H1 (cell line): ENCODE measurements around the gene MSTN. TPM values are rescaled to one million over a fixed set of nuclear protein-coding genes. Genes with fewer than 3 reads are reported as not detected.

Experiments
- CTCF ChIA-PET: fragments of 300-600 bp; sonication (Branson Sonifier 250); formaldehyde crosslinking; loops from one replicate; lab custom pipeline; 2021; ENCODE audit not compliant: partially characterized antibody; lab: Charles Lee
- POLR2A ChIA-PET: fragments of 300-600 bp; sonication (Branson Sonifier 250); formaldehyde crosslinking; loops from one replicate; lab custom pipeline; 2021; ENCODE audit warnings: inconsistent platforms; ENCODE audit not compliant: partially characterized antibody; lab: Charles Lee
- DNase-seq, 2 experiments: peaks; one replicate each; pipeline versions ENCODE4 v3.0.0 to v3.0.0-alpha.2; 2010 to 2022; ENCODE audit warnings: low spot score in 2 of 2, low read depth in 1 of 2, mixed read lengths in 1 of 2
- FAIRE-seq: peaks from 2 replicates; lab custom pipeline; 2011; peaks lifted over from hg19 to GRCh38; lab: Jason Lieb, UNC
- H2AFZ ChIP-seq: 2 replicates; pipeline ENCODE4 v1.8.1; 2012; ENCODE audit warnings: low read length, inconsistent platforms
- H2AK5ac ChIP-seq: 2 replicates; pipeline ENCODE4 v1.6.1; 2013; ENCODE audit warnings: low read depth, low read length
- H2BK120ac ChIP-seq: replicated peaks from 2 replicates; pipeline ENCODE3; 2013; ENCODE audit warnings: low read depth, low read length, inconsistent platforms
- H2BK12ac ChIP-seq: 2 replicates; pipeline ENCODE4 v1.6.1; 2013; ENCODE audit warnings: low read depth, low read length
- H2BK15ac ChIP-seq: 2 replicates; pipeline ENCODE4 v1.6.1; 2013; ENCODE audit warnings: low read length
- H2BK20ac ChIP-seq: 2 replicates; pipeline ENCODE4 v1.6.1; 2013; ENCODE audit warnings: low read length
- H2BK5ac ChIP-seq: 2 replicates; pipeline ENCODE4 v1.6.1; 2013; ENCODE audit warnings: low read depth, low read length
- H3K14ac ChIP-seq: 2 replicates; pipeline ENCODE4 v1.6.1; 2013; ENCODE audit warnings: inconsistent platforms; ENCODE audit not compliant: insufficient read length
- H3K18ac ChIP-seq: 2 replicates; pipeline ENCODE4 v1.6.1; 2013; ENCODE audit warnings: low read length; ENCODE audit errors: extremely low read depth
- H3K23ac ChIP-seq: 2 replicates; pipeline ENCODE4 v1.6.1; 2013; ENCODE audit warnings: inconsistent platforms; ENCODE audit not compliant: insufficient read length
- H3K23me2 ChIP-seq: 2 replicates; pipeline ENCODE4 v1.6.1; 2013; ENCODE audit warnings: low read depth, low read length
- H3K27ac ChIP-seq: 2 replicates; pipeline ENCODE4 v1.6.1; 2011; ENCODE audit warnings: low read depth, low read length, inconsistent platforms
- H3K27me3 ChIP-seq, 4 experiments: replicated peaks in 1 of 4; 1 replicate in 1 of 4; 2 replicates in 3 of 4; pipeline versions ENCODE4 v1.6.1 to v1.8.1; 2011 to 2013; ENCODE audit warnings: low read length in 3 of 4, mild to moderate bottlenecking in 3 of 4, inconsistent platforms in 2 of 4, mixed read lengths in 2 of 4, moderate library complexity in 1 of 4; ENCODE audit not compliant: control insufficient read depth in 3 of 4, insufficient read depth in 3 of 4; ENCODE audit errors: extremely low read depth in 1 of 4
- H3K36me3 ChIP-seq, 4 experiments: 2 replicates each; pipeline versions ENCODE4 v1.6.1 to v1.8.1; 2011 to 2013; ENCODE audit warnings: mild to moderate bottlenecking in 4 of 4, low read length in 3 of 4, moderate library complexity in 2 of 4, control low read depth in 1 of 4, inconsistent platforms in 1 of 4; ENCODE audit not compliant: insufficient read depth in 4 of 4, control insufficient read depth in 2 of 4
- H3K4ac ChIP-seq: replicated peaks from 2 replicates; pipeline ENCODE3; 2013; ENCODE audit warnings: low read length, low read depth, mixed read lengths, inconsistent platforms; ENCODE audit not compliant: insufficient read length
- H3K4me1 ChIP-seq, 4 experiments: replicated peaks in 1 of 4; 1 replicate in 1 of 4; 2 replicates in 3 of 4; pipeline versions ENCODE4 v1.6.1 to v1.8.1; 2011 to 2013; ENCODE audit warnings: low read length in 3 of 4, inconsistent platforms in 2 of 4, mixed read lengths in 1 of 4; ENCODE audit not compliant: insufficient read depth in 4 of 4, control insufficient read depth in 3 of 4
- H3K4me2 ChIP-seq, 2 experiments: 2 replicates each; pipeline versions ENCODE4 v1.6.1 to v1.8.1; 2011 to 2013; ENCODE audit warnings: low read depth in 2 of 2, low read length in 2 of 2, control low read depth in 1 of 2, inconsistent platforms in 1 of 2, mild to moderate bottlenecking in 1 of 2; ENCODE audit not compliant: insufficient read depth in 1 of 2
- H3K4me3 ChIP-seq, 4 experiments: fragments of 200-600, 300-600 bp in 1 of 4; sonication (generic), shearing (Covaris generic), sonication (Bioruptor Twin) in 1 of 4; 2 replicates each; pipeline versions ENCODE4 v1.5.1 to v1.8.1; 2011 to 2016; ENCODE audit warnings: low read length in 4 of 4, low read depth in 3 of 4, control low read depth in 2 of 4, inconsistent platforms in 2 of 4, mild to moderate bottlenecking in 2 of 4, mixed read lengths in 1 of 4, moderate library complexity in 1 of 4; ENCODE audit not compliant: insufficient read depth in 2 of 4; ENCODE audit errors: extremely low read depth in 1 of 4
- H3K56ac ChIP-seq: replicated peaks from 2 replicates; pipeline ENCODE3; 2013; ENCODE audit warnings: low read depth, mild to moderate bottlenecking, mixed read lengths, low read length, inconsistent platforms; ENCODE audit not compliant: insufficient read length
- H3K79me1 ChIP-seq: 2 replicates; pipeline ENCODE4 v1.6.1; 2013; ENCODE audit warnings: low read depth, low read length, control low read depth
- H3K79me2 ChIP-seq, 2 experiments: 2 replicates each; pipeline versions ENCODE4 v1.6.1 to v1.8.1; 2012 to 2013; ENCODE audit warnings: low read length in 2 of 2, mild to moderate bottlenecking in 2 of 2, inconsistent platforms in 1 of 2; ENCODE audit not compliant: insufficient read depth in 2 of 2, control insufficient read depth in 1 of 2
- H3K9ac ChIP-seq, 4 experiments: replicated peaks in 1 of 4; 1 replicate in 1 of 4; 2 replicates in 3 of 4; pipeline versions ENCODE4 v1.6.1 to v1.8.1; 2011 to 2013; ENCODE audit warnings: low read depth in 3 of 4, low read length in 3 of 4, control low read depth in 2 of 4, mild to moderate bottlenecking in 2 of 4, moderate library complexity in 2 of 4, inconsistent platforms in 1 of 4; ENCODE audit errors: extremely low read depth in 1 of 4
- H3K9me3 ChIP-seq, 2 experiments: 2 replicates each; pipeline versions ENCODE4 v1.6.1 to v1.8.1; 2012 to 2013; ENCODE audit warnings: mild to moderate bottlenecking in 2 of 2, moderate library complexity in 2 of 2, control low read depth in 1 of 2, inconsistent platforms in 1 of 2, low read depth in 1 of 2, low read length in 1 of 2, mixed read lengths in 1 of 2; ENCODE audit not compliant: insufficient read depth in 2 of 2
- H4K20me1 ChIP-seq, 2 experiments: replicated peaks in 1 of 2; 2 replicates each; pipeline versions ENCODE3 to v1.8.1; 2011 to 2013; ENCODE audit warnings: inconsistent platforms in 2 of 2, low read length in 2 of 2, mild to moderate bottlenecking in 1 of 2; ENCODE audit not compliant: insufficient read depth in 2 of 2, control insufficient read depth in 1 of 2
- H4K5ac ChIP-seq: 2 replicates; pipeline ENCODE4 v1.6.1; 2013; ENCODE audit warnings: low read length, low read depth, mixed read lengths, inconsistent platforms; ENCODE audit not compliant: insufficient read length
- H4K8ac ChIP-seq: 2 replicates; pipeline ENCODE4 v1.8.0; 2013; ENCODE audit warnings: mild to moderate bottlenecking, moderate library complexity, low read length, inconsistent platforms; ENCODE audit not compliant: insufficient read depth; ENCODE audit errors: extremely low read depth
- H4K91ac ChIP-seq: replicated peaks from 2 replicates; pipeline ENCODE3; 2013; ENCODE audit warnings: low read length, mixed read lengths, inconsistent platforms; ENCODE audit not compliant: insufficient read length
- CBX5 ChIP-seq: fragments of 300-800, 300-1000 bp; sonication (generic); IDR thresholded peaks from 2 replicates; pipeline ENCODE4 v1.7.1; 2016; ENCODE audit warnings: antibody characterized with exemption, low read length, low read depth
- CHD1 ChIP-seq: IDR thresholded peaks from 2 replicates; pipeline ENCODE4 v1.6.1; 2012; ENCODE audit warnings: low read depth, low read length, improper control_type of control experiment
- SP1 ChIP-seq: IDR thresholded peaks from 2 replicates; pipeline ENCODE4 v1.6.1; 2011; ENCODE audit warnings: low read depth, low read length
- TEAD4 ChIP-seq: IDR thresholded peaks from 2 replicates; pipeline ENCODE4 v1.6.1; 2012; ENCODE audit warnings: low read depth, low read length, inconsistent platforms, mixed read lengths
- polyA plus RNA-seq, 7 experiments: library from polyadenylated mRNA; depleted of rRNA in 3 of 7; stranded (reverse) in 5 of 7; unstranded in 2 of 7; fragments of >200 nt in 5 of 7; fragments of 200-250 nt in 2 of 7; gene quantifications; 1 replicate in 5 of 7; 2 replicates in 1 of 7; 4 replicates in 1 of 7; pipeline versions ENCODE4 v1.2.1 to v1.2.3, GENCODE V29; 2011 to 2013; ENCODE audit warnings: missing spikeins in 2 of 7, mixed read lengths in 2 of 7
- total RNA-seq: library from RNA; stranded (reverse); fragmentation: NEBNext Ultra II Directional; extraction: Animal tissue kit (Norgen Biotek cat#: 25700); gene quantifications from 2 replicates; pipeline ENCODE4 v1.2.1, GENCODE V29; 2021

Gene MSTN
- total and polyA plus RNA-seq, 2 of the 8 experiments (the other 6 are each of a cell fraction or from before 2014, with no cell fraction given) = not detected

- Histone ChIP-seq H2AK5ac (no peak overlapping the region), H3K9ac (no peak overlapping the region), H4K8ac (no peak overlapping the region), H3K36me3 (no peaks in the 10 kb centered on the region), H3K4me2 (no peak overlapping the region), H3K79me1 (no peaks in the 10 kb centered on the region), H4K5ac (no peak overlapping the region), H2BK12ac (no peak overlapping the region), H4K20me1 (no peaks in the 10 kb centered on the region), H3K4me3 (no peak overlapping the region), H3K23me2 (no peaks in the 10 kb centered on the region), H3K9me3 (no peaks in the 10 kb centered on the region), H3K4me1 (no peaks in the 10 kb centered on the region), H3K79me2 (no peaks in the 10 kb centered on the region), H3K18ac (no peak overlapping the region), H3K23ac (no peak overlapping the region), H3K27me3 (no peaks in the 10 kb centered on the region), H2BK5ac (no peak overlapping the region), H3K14ac (no peak overlapping the region), H4K91ac (no peak overlapping the region), H3K56ac (no peak overlapping the region), H3K27ac (no peak overlapping the region), H2AFZ (no peak overlapping the region), H2BK15ac (no peak overlapping the region), H2BK120ac (no peak overlapping the region), H3K4ac (no peak overlapping the region), H2BK20ac (no peak overlapping the region)
- FAIRE-seq = no peak
- ChIA-PET CTCF (interaction anchor here (1.5 to 1.8 kb wide), 2 partner anchors 68 to 288 kb away, joined by 4 to 6 read pairs; partner anchors contain the start of gene OSGEPL1), POLR2A (no interaction called here)
- no peak for TF ChIP-seq SP1
- TF ChIP-seq TEAD4 = no peak
- no peak for TF ChIP-seq CHD1
- TF ChIP-seq CBX5 = no peak
- no peak for DNase-seq
Observed at GRCh38 chr2:190051223-190051622, 11.3 kb downstream of the MSTN start.
